GM23338 (cell line): ENCODE results near the gene ZC3H8.

Experiments used
- CREB1 ChIP-seq: fragments of 250-450 bp; sonication (Bioruptor Pico); IDR thresholded peaks from 2 replicates; pipeline ENCODE4 v1.5.0; 2020; ENCODE audit warnings: low read depth, mild to moderate bottlenecking, moderate library complexity
- CTCF ChIP-seq, 2 experiments: fragments of 200-600 bp in 1 of 2; sonication (generic) in 1 of 2; conservative IDR thresholded peaks; 2 replicates each; pipeline versions ENCODE4 v1.5.1 to v1.6.1; 2016 to 2017; ENCODE audit warnings: antibody characterized with exemption in 2 of 2, low read depth in 2 of 2, mild to moderate bottlenecking in 2 of 2, moderate library complexity in 1 of 2
- POLR2AphosphoS5 ChIP-seq: IDR thresholded peaks from 2 replicates; pipeline ENCODE4 v1.6.1; 2016; ENCODE audit warnings: antibody characterized with exemption, low read depth

- TF ChIP-seq CTCF (conservative IDR thresholded peaks at IDR 0.05; ENCODE audit: low read depth in 2 of 2) (no peak), CREB1 (CRISPR knock-in tag) (no peak), POLR2AphosphoS5 (no peak)
These were observed 17.8 kb upstream of the ZC3H8 start for GRCh38 chr2:112272669-112273068.
